ENCODE measurements around the gene POLR1F. TPM values are rescaled to one million over a fixed set of nuclear protein-coding genes. Genes with fewer than 3 reads are reported as not detected.

Gene POLR1F

DNA sequence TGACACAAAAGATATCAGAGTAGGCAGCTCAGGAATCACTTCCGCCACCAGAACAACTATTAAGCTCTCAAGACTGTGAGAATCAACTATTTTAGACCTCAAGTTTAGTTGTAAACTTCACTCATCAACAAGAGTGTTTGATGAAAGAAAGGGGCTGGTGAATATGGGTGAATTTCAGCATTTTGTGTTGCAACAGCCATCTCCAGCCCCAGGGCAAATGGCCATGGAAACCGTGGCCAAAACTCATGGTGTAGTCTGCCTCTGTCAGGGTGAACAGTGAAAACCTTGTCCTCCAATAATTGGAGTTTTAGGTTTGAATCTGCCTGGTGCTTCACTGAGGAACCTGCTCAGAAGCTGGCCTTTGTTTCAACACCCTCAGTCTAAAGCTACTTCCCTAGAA is 60.0 kb downstream of the POLR1F start:
- Histone ChIP-seq H3K23ac (ENCODE audit: low read depth, low read length, poor library complexity) (no peak overlapping the region), H3K18ac (ENCODE audit: low read length) (no peak overlapping the region), H3K9me3 (replicated peaks in 1 of 2; ENCODE audit: control insufficient read depth in 2 of 2, insufficient read depth in 1 of 2, low read depth in 1 of 2, low read length in 2 of 2) (peaks cover 0 to 2% of the 10 kb centered on the region in 2 donors), H3K27ac (replicated peaks; ENCODE audit: low read length) (no peak overlapping the region), H2AFZ (ENCODE audit: low read length) (no peak overlapping the region), H3K9ac (ENCODE audit: low read depth, low read length, poor library complexity) (no peak overlapping the region), H2BK15ac (ENCODE audit: low read length) (no peak overlapping the region), H3K4me2 (ENCODE audit: insufficient read depth, low read length, poor library complexity, severe bottlenecking) (no peak overlapping the region), H3K14ac (ENCODE audit: low read length) (no peak overlapping the region), H3K4me1 (ENCODE audit: control insufficient read depth in 2 of 2, insufficient read depth in 1 of 2, low read depth in 1 of 2, low read length in 2 of 2) (no peaks in the 10 kb centered on the region), H3K4me3 (ENCODE audit: low read length in 2 of 2) (no peak overlapping the region), H2BK5ac (ENCODE audit: low read length) (no peak overlapping the region), H2BK12ac (ENCODE audit: low read length) (no peak overlapping the region), H3K36me3 (replicated peaks in 1 of 2; ENCODE audit: control insufficient read depth in 2 of 2, insufficient read depth in 2 of 2, low read length in 2 of 2) (no peaks in the 10 kb centered on the region), H2BK120ac (ENCODE audit: low read depth, low read length) (no peak overlapping the region), H4K8ac (ENCODE audit: low read depth, low read length) (no peak overlapping the region), H3K79me1 (ENCODE audit: low read depth, low read length) (no peaks in the 10 kb centered on the region), H2AK5ac (ENCODE audit: low read depth, low read length) (no peak overlapping the region), H3K4ac (ENCODE audit: low read length) (no peak overlapping the region), H4K91ac (ENCODE audit: low read depth, low read length, poor library complexity) (no peak overlapping the region), H3K27me3 (ENCODE audit: control insufficient read depth in 3 of 3, insufficient read depth in 3 of 3, low read depth in 1 of 3, low read length in 3 of 3) (no peaks in the 10 kb centered on the region)
- no CpG with 5 or more reads among the region's 2 CpGs for WGBS, 2 donors (ENCODE audit: extremely low coverage in 2 of 2, insufficient read length in 2 of 2, insufficient replicate concordance in 1 of 2)
- DNase-seq (ENCODE audit: low spot score): no peak

Small RNA genes within 50 kb of the gene (small RNA-seq; reads per million reads assigned to genes)
- gene MIR3146 (ENCODE audit: insufficient read depth): not detected
